HCT116 (cell line): ENCODE measurements around the gene CABP2. TPM values are rescaled to one million over a fixed set of nuclear protein-coding genes. Genes with fewer than 3 reads are reported as not detected.

ENCODE experiments used
- ATAC-seq: fragments of 200-7000 bp; cut with Tn5 transposase; 2 replicates; pipeline ENCODE4 v1.9.1; 2020; ENCODE audit warnings: mild to moderate bottlenecking, moderate library complexity
- BruUV-seq: library from RNA; stranded (reverse); fragments of 400-500 nt; replicated peaks from 2 replicates; lab custom pipeline; 2021; lab: Mats Ljungman, UMichigan
- CTCF ChIA-PET: fragments of 300-600 bp; sonication (Branson Sonifier 250); formaldehyde crosslinking; loops from one replicate; lab custom pipeline; 2021; ENCODE audit warnings: antibody characterized with exemption; lab: Charles Lee
- POLR2A ChIA-PET: fragments of 300-600, 350-600 bp; sonication (Branson Sonifier 250); formaldehyde crosslinking; loops from one replicate; lab custom pipeline; 2021; ENCODE audit warnings: antibody characterized with exemption; lab: Charles Lee
- RAD21 ChIA-PET, 2 experiments: fragments of 300-600 bp; sonication (Branson Sonifier 250); formaldehyde crosslinking; loops; one replicate each; lab custom pipeline; 2023; ENCODE audit warnings: low total read pairs in 2 of 2; ENCODE audit not compliant: uncharacterized antibody in 2 of 2, unreplicated experiment in 2 of 2, low non-redundant PET in 1 of 2; lab: Charles Lee
- DNase-seq: peaks from one replicate; pipeline ENCODE4 v3.0.0-alpha.2; 2010; ENCODE audit warnings: low read depth, low spot score
- H2AFZ ChIP-seq: fragments of 200-600 bp; shearing (Covaris generic), sonication (generic); 2 replicates; pipeline ENCODE4 v1.6.1; 2017; ENCODE audit warnings: low read depth, mixed run types, mixed read lengths, antibody characterized with exemption, low read length; ENCODE audit not compliant: poor library complexity, severe bottlenecking
- H3K27ac ChIP-seq: 2 replicates; pipeline ENCODE4 v1.5.1; 2012; ENCODE audit warnings: low read depth, low read length
- H3K27me3 ChIP-seq: fragments of 200-600 bp; sonication (generic); 2 replicates; pipeline ENCODE4 v1.6.1; 2016; ENCODE audit warnings: mixed run types, low read length, mixed read lengths; ENCODE audit not compliant: insufficient read depth
- H3K36me3 ChIP-seq, 2 experiments: fragments of 200-500 bp in 1 of 2; fragments of 200-600 bp in 1 of 2; sonication (Bioruptor generic) in 1 of 2; sonication (generic) in 1 of 2; 2 replicates each; pipeline versions ENCODE4 v1.5.1 to v1.6.1; 2014 to 2016; ENCODE audit warnings: low read length in 2 of 2, inconsistent platforms in 1 of 2, mixed read lengths in 1 of 2, mixed run types in 1 of 2; ENCODE audit not compliant: insufficient read depth in 2 of 2, control insufficient read depth in 1 of 2
- H3K4me1 ChIP-seq, 2 experiments: fragments of 200-600 bp in 1 of 2; sonication (generic) in 1 of 2; 2 replicates each; pipeline versions ENCODE4 v1.5.1 to v1.6.1; 2012 to 2017; ENCODE audit warnings: low read length in 2 of 2, inconsistent platforms in 1 of 2, mild to moderate bottlenecking in 1 of 2, mixed read lengths in 1 of 2, mixed run types in 1 of 2, moderate library complexity in 1 of 2; ENCODE audit not compliant: insufficient read depth in 2 of 2, control insufficient read depth in 1 of 2
- H3K4me2 ChIP-seq: fragments of 200-600 bp; sonication (generic); 2 replicates; pipeline ENCODE4 v1.6.1; 2017; ENCODE audit warnings: mixed run types, low read length, mixed read lengths
- H3K4me3 ChIP-seq, 2 experiments: fragments of 200-600 bp in 1 of 2; sonication (generic) in 1 of 2; replicated peaks in 1 of 2; 2 replicates each; pipeline ENCODE4 v1.5.1; 2011 to 2016; ENCODE audit warnings: low read length in 2 of 2, control low read depth in 1 of 2, low read depth in 1 of 2, mild to moderate bottlenecking in 1 of 2, mixed read lengths in 1 of 2, mixed run types in 1 of 2
- H3K79me2 ChIP-seq: fragments of 200-600 bp; sonication (generic); 2 replicates; pipeline ENCODE4 v1.6.1; 2017; ENCODE audit warnings: mild to moderate bottlenecking, mixed run types, low read length, moderate library complexity, mixed read lengths; ENCODE audit not compliant: insufficient read depth
- H3K9ac ChIP-seq: fragments of 200-600 bp; sonication (generic); 2 replicates; pipeline ENCODE4 v1.6.1; 2016; ENCODE audit warnings: low read length, mixed read lengths
- H3K9me2 ChIP-seq: fragments of 200-600 bp; sonication (generic), shearing (Covaris generic); 2 replicates; pipeline ENCODE4 v1.6.1; 2017; ENCODE audit warnings: mixed run types, mild to moderate bottlenecking, moderate library complexity; ENCODE audit not compliant: insufficient read depth
- H3K9me3 ChIP-seq, 2 experiments: fragments of 200-500 bp in 1 of 2; fragments of 200-600 bp in 1 of 2; sonication (Bioruptor generic) in 1 of 2; sonication (generic) in 1 of 2; 2 replicates each; pipeline ENCODE4 v1.6.1; 2014 to 2017; ENCODE audit warnings: low read length in 2 of 2, mixed read lengths in 2 of 2, inconsistent platforms in 1 of 2, low read depth in 1 of 2, mild to moderate bottlenecking in 1 of 2, mixed run types in 1 of 2, moderate library complexity in 1 of 2; ENCODE audit not compliant: control insufficient read depth in 1 of 2, insufficient read depth in 1 of 2
- H4K20me1 ChIP-seq: fragments of 200-600 bp; sonication (generic), shearing (Covaris generic); 2 replicates; pipeline ENCODE4 v1.6.1; 2017; ENCODE audit warnings: mixed run types, mild to moderate bottlenecking, moderate library complexity; ENCODE audit not compliant: insufficient read depth
- CBX3 ChIP-seq: IDR thresholded peaks from 2 replicates; pipeline ENCODE4 v1.6.1; 2012; ENCODE audit warnings: low read depth
- CEBPB ChIP-seq: IDR thresholded peaks from 2 replicates; pipeline ENCODE4 v1.6.1; 2012; ENCODE audit warnings: low read depth
- ELF1 ChIP-seq: IDR thresholded peaks from 2 replicates; pipeline ENCODE4 v1.6.1; 2012; ENCODE audit warnings: low read depth, borderline replicate concordance
- EZH2 ChIP-seq: fragments of 200-600 bp; sonication (generic); IDR thresholded peaks from 2 replicates; pipeline ENCODE4 v1.6.1; 2017; ENCODE audit warnings: antibody characterized with exemption, mixed run types
- EZH2phosphoT487 ChIP-seq: fragments of 200-600 bp; IDR thresholded peaks from 2 replicates; pipeline ENCODE4 v1.6.1; 2018; ENCODE audit warnings: antibody characterized with exemption, borderline replicate concordance
- FOSL1 ChIP-seq: IDR thresholded peaks from 2 replicates; pipeline ENCODE4 v1.6.1; 2012; ENCODE audit warnings: low read depth
- JUND ChIP-seq: IDR thresholded peaks from 2 replicates; pipeline ENCODE4 v1.6.1; 2012
- MAX ChIP-seq: IDR thresholded peaks from 2 replicates; pipeline ENCODE4 v1.6.1; 2012
- POLR2A ChIP-seq: IDR thresholded peaks from 2 replicates; pipeline ENCODE4 v1.7.0; 2011; ENCODE audit warnings: borderline replicate concordance; ENCODE audit not compliant: insufficient read depth, insufficient read length; ENCODE audit errors: extremely low read depth
- POLR2AphosphoS5 ChIP-seq: IDR thresholded peaks from 2 replicates; pipeline ENCODE4 v1.6.1; 2011; ENCODE audit warnings: mild to moderate bottlenecking, low read depth, low read length, moderate library complexity
- REST ChIP-seq: IDR thresholded peaks from 2 replicates; pipeline ENCODE4 v1.6.1; 2012; ENCODE audit warnings: low read depth
- SIN3A ChIP-seq: IDR thresholded peaks from 2 replicates; pipeline ENCODE4 v1.6.1; 2012; ENCODE audit warnings: low read depth
- SRF ChIP-seq: IDR thresholded peaks from 2 replicates; pipeline ENCODE4 v1.6.1; 2012; ENCODE audit warnings: low read depth
- TCF7L2 ChIP-seq: IDR thresholded peaks from 2 replicates; pipeline ENCODE4 v1.7.0; 2011; ENCODE audit warnings: borderline replicate concordance, inconsistent platforms; ENCODE audit not compliant: insufficient read depth, insufficient read length; ENCODE audit errors: extremely low read depth
- ZBTB33 ChIP-seq: IDR thresholded peaks from 2 replicates; pipeline ENCODE4 v1.6.1; 2011; ENCODE audit warnings: mild to moderate bottlenecking, low read length, moderate library complexity; ENCODE audit not compliant: insufficient replicate concordance; ENCODE audit errors: extremely low read depth
- ZFX ChIP-seq: fragments of 450-650 bp; IDR thresholded peaks from 2 replicates; pipeline ENCODE4 v1.6.1; 2017
- intact Hi-C: fragments of 100-400 bp; cut with micrococcal nuclease; formaldehyde crosslinking; loops from 2 replicates; pipeline ENCODE4 v1.10.0; 2022
- total RNA-seq: library from RNA; stranded (reverse); gene quantifications from one replicate; pipeline ENCODE4 v1.2.1, GENCODE V29; 2021; ENCODE audit not compliant: unreplicated experiment
- TF ChIP-seq, protein P1 (sequence below): IDR thresholded peaks from 2 replicates; pipeline ENCODE4 v1.6.1; 2012

CABP2 gene
- total RNA-seq, 1 experiment from 2014 or later, result not detected

- no peak overlapping the region for H3K4me3 ChIP-seq
These were observed 36.6 kb downstream of the CABP2 start for GRCh38 chr11:67486481-67487195.

More at GRCh38 chr11:67486481-67487195, 36.6 kb downstream of the CABP2 start:
- no peaks in the 10 kb centered on the region for H3K9me2 ChIP-seq
- RAD21 ChIA-PET, result no interaction called here
- peaks cover 7% of the 10 kb centered on the region; the same call in 1 of the 2 replicates for H3K79me2 ChIP-seq
- no TSS peak for BruUV-seq
- H3K9ac ChIP-seq, result no peak overlapping the region
- H3K27ac ChIP-seq, result peak overlapping the region; percentile 25; the same call in 1 of the 2 replicates
- peaks cover 7 to 28% of the 10 kb centered on the region in 2 experiments; a peak in 3 of 4 replicates for H3K4me1 ChIP-seq
- H3K36me3 ChIP-seq, result no peaks in the 10 kb centered on the region; a peak in 1 of 4 replicates
- H3K27me3 ChIP-seq, result no peaks in the 10 kb centered on the region
- intact Hi-C loops, result no loop called here
- no peak overlapping the region for H2AFZ ChIP-seq
- no peak for TF ChIP-seq CBX3
- no peak for TF ChIP-seq EZH2
- TF ChIP-seq ZBTB33, result no peak
- TF ChIP-seq JUND, result no peak
- TF ChIP-seq EZH2phosphoT487, result no peak
- TF ChIP-seq POLR2A, result no peak
- no peak for TF ChIP-seq SIN3A
- TF ChIP-seq CEBPB, result no peak
- TF ChIP-seq FOSL1, result no peak
- TF ChIP-seq POLR2AphosphoS5, result no peak
- TF ChIP-seq REST, result no peak
- no peak for TF ChIP-seq SRF
- TF ChIP-seq, protein P1, sequence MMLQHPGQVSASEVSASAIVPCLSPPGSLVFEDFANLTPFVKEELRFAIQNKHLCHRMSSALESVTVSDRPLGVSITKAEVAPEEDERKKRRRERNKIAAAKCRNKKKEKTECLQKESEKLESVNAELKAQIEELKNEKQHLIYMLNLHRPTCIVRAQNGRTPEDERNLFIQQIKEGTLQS, result no peak
- no peak for TF ChIP-seq ELF1
- TF ChIP-seq MAX, result no peak
- no peak for TF ChIP-seq TCF7L2
- TF ChIP-seq ZFX, result no peak
- TF ChIP-seq, all 23 proteins: peak for 0
- ChIA-PET POLR2A (interaction anchor here (0.6 kb wide), 1 partner anchor 59 kb away, joined by 3 read pairs; no protein-coding TSS in a partner anchor), CTCF (interaction anchor here (1.2 kb wide), 1 partner anchor 85 kb away, joined by 3 read pairs; the partner anchor contains the start of gene PPP1CA)
- Histone ChIP-seq H3K9me3 (no peaks in the 10 kb centered on the region), H3K4me2 (peak overlapping the region; percentile 36), H4K20me1 (no peaks in the 10 kb centered on the region)
- ATAC-seq (no peak), DNase-seq (no peak)
